HG03108 (cell line): ENCODE data around the gene PPFIBP1.
"Not testable (repeated sequence)": the region's sequence is repeated elsewhere in the genome, so short reads cannot be mapped to it uniquely, and the experiment has no call there.

ENCODE experiments used
- ATAC-seq: cut with Tn5 transposase; IDR thresholded peaks from one replicate; pipeline ENCODE4 v1.9.1; 2021; ENCODE audit warnings: moderate library complexity; ENCODE audit not compliant: unreplicated experiment

PPFIBP1 gene

DNA sequence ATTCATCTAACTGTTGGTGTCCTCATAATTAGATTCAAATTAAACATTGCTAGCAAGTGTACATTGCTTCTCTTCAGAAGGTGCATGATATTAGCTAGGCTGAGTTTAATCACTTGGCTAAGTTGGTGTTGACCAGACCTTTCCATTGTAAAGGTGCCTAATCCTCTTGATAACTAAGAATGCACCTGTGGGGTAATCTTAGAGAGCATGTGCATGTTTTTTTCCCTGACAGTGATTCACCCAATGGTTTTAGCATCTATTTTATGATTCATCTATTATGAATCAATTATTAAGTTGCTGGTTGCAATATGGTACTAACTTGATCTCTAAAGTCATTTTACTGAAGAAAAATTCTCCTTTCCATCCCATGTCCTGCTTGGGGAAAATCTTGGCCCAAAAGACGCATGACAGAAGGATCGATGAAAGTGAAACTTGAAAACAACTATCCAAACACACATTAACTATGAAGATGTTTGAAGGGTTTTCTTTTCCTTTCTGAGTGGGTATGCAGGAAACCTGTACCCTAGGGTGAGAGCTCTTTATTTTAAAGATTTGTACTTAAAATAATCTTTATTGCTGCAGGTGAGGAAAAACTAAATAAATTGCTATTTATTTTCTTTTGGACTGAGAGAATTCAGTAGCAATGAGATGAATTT is 64.2 kb downstream of the PPFIBP1 start:
- ATAC-seq: not testable (repeated sequence)

DNA sequence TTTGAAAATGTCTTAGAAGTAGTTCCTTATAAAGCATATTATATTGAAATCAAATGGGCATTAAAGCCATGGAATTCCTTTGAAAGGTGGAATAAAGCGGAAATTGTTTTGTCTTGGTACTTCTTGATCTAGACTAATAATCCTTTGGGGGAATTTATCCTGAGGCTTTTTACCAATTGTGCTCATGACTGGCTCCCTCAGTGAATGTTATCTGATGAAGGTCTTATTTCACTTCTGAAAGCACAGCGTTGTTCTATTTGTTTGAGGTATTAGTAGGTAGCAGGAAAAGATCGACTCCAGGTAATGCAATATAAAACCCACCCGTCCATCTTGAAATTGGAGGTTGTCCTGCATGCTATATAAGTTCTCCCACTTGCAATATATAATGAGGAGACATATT is 64.8 kb downstream of the PPFIBP1 start:
- no peak for ATAC-seq

DNA sequence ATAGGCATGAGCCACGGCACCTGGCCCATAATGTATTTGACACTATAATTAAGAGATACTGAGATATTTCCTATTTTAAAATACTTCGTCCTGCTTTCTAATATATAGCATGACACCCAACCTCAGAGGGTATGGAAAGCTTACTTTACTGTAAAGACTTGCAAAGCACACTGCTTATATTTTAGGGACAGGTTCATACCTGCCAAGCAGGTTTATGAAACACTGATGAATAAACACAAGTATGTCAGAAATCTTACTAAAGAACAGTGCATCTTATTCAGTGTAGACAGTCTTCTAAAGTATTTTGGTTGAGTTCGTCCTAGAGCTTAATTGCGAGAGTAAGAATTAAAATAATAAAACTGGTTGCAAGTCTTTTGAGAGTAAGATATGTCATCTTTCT is 65.4 kb downstream of the PPFIBP1 start:
- ATAC-seq: no peak

DNA sequence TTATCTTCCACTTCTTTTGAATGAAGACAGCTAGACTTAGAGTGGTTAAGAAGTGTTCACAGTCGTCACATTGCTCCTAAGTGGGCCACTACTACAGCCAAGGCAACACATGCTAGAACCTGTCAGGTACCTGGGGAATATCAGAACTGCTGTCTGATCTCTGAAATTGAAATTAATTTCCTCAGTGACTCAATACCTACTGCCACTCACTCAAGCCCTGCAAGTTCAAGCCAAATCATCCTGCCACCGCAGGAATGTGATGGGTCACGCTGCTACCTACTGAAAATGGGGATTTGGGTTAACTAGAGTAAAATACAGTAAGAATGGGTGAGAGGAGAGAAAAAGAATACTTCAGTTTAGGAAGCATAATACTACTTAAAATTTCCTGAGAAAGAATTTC is 67.7 kb downstream of the PPFIBP1 start:
- not testable (repeated sequence) for ATAC-seq

DNA sequence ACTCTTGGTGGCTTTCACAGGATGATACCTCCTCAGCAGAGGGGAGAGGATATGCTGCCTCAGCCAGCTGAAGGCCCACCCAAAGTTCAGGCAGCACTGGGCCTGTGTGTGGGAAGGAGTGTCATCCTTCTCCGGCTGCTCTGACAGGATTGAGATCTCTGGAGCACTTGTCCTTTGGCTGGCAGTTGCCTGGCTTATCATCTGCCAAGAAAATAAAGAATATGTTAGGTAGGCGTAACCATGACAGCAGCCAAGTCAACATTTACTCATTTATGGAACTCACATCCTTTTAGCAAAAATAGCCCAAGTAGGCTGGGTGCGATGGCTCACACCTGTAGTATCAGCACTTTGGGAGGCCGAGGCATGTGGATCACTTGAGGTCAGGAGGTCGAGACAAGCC is 68.5 kb downstream of the PPFIBP1 start:
- ATAC-seq: no peak

DNA sequence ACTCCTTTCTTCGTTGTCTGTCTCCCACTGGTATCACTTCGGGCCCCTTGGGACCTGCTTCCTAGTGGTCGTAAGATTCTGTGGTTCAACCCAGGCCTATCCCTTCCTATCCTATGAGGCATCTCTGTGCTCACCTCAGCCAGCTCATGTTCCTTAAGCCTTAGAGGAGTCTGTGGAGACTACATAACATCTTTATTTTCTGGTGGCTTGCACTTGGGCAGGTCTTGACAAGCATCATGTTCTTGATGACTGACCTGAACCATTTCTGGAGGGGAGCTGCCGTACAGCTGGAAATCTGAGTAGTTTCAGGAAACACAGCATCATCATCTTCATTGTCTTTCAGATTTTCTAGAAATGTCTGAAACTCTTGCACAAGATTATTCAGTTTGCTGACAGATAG is 69.3 kb downstream of the PPFIBP1 start:
- ATAC-seq: no peak

DNA sequence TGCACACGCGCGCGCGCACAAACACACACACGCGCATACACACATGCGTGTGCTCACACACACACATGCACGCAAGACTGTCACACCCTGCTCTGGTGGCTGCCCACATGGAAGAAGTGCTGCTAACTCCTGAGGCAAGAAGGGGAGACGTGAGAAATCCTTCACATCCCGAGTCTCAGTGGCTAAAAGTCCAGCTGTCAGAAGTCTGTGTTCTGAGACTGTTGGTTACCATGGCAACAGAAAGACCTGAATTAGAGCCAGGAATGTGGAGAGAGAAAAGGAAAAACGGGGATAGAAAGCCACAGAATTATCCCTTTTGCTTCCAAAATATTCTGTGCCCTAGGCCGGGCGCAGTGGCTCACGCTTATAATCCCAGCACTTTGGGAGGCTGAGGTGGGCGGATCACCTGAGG is 71.2 kb downstream of the PPFIBP1 start:
- no peak for ATAC-seq

DNA sequence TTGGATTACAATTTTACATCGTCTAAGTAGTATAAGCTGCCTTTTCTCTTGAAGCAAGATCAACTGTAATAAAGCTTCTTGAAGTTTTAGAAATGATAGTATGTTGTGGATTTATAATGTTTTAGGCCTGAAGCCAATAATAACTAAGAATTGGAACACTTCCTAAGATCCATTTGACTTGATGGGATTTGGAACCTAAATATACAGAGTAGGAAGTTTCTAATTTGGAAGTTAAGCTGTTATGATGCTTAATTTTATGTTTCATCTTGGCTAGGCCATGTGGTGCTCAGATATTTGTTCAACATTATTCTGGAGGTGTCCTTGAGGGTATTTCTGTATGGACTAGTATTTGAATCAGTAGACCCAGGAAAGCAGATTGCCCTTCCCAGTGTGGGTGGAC is 74.9 kb downstream of the PPFIBP1 start:
- not testable (repeated sequence) for ATAC-seq

DNA sequence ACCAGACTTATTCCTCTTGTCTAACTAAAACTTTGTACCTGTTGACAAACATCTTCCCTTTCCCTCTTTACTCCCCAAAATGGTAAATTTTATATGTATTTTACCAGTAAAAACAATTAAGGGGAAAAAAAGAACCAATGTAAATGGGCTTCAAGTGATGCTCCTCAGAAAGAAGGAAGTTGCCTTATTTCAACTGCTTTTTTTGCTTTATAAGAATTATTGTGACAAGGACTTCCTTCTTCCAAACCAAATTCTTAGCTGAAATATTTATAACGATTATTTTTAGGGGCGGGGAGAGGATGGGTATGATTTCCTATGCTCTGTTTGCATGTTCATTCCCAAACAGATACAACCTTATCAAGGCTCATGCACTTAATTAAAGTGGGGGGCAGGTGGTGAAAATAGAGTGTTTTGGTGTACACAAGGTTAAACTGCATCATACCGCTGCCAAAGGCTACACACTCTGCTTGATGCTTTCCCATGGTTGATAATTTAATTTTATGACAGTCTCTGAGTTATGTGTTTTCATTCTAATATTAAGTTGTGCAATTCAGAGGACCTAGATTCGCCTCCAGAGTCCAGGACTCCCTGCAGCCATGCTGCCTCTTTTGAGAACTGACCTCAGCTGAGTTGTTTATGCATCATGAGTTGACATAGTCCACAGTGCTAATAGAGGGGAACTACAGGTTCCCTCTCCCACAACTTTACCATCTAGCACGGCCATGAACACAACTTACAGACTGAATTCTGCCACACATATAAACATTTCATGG is 77.2 kb downstream of the PPFIBP1 start:
- ATAC-seq: not testable (repeated sequence)

DNA sequence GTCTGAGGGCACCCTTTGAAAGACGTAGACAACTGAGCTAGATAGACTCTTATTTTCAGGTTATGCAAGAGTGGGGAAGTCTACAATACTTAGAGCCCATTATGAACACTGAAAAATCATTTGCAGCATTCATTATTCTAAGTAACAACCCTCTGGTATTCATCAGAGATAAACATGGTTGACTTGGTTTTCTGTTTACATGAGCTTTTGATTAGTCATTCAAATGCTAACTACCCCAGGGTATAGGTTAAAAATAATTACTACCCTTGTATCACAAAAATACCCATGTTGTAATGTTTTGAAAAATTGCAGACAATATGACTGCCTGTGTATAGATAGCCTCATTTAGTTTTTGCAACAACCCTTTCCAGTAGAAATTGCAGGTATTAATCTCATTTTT is 78.5 kb downstream of the PPFIBP1 start:
- ATAC-seq: no peak

DNA sequence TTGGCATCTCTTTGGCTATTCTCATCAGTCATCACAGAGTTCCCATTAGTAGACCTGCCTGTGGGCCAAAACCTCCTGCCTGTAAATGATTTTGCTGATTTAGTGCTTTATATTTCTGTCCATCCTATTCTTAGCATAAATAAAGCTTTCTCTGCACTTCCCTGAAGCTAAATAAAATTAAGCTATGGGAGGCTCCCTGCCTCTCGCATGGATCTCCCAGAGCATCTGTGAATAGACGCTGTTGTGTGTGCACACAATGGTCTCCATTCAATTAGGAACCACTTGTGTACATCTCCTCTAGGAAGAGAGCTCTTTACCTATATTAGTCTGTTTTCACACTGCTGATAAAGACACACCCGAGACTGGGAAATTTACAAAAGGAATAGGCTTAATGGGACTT is 80.4 kb downstream of the PPFIBP1 start:
- ATAC-seq: no peak

DNA sequence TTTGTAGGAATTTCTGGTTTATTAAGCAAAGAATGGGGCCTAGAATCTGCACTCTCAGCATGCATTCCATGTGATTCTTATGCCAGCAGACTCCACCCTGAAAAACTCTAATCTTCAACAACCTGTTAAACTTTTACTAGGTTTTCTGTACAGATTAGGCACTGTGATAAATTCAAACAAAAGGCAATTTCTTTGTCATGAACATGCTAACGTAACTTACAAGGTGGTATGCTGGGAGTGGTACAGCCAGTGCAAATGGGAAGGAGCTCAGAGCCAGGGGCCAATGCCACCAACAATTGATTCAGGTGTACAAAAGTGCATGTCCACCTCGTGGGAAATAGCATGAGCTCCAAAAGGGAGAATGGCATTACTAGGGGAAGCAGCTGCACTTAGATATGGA is 83.0 kb downstream of the PPFIBP1 start:
- ATAC-seq: no peak

DNA sequence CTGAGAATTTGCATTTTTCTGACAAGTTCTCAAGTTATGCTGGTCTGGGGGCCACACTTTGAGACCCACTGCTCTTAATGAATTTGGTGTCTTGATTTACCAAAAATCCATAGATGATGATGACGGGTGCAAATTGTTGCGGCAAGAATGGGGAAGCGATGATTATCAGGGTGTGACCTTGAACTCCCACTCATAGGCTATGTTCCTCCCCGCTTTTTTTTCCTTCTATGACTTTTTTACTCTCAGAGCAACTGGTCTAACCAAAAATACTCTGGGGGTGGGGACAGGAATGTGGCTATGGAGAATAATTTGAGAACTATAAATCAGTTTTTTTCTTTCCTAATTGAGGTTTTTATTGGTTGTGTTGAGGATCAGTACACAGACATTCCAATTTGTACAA is 83.6 kb downstream of the PPFIBP1 start:
- ATAC-seq: no peak

DNA sequence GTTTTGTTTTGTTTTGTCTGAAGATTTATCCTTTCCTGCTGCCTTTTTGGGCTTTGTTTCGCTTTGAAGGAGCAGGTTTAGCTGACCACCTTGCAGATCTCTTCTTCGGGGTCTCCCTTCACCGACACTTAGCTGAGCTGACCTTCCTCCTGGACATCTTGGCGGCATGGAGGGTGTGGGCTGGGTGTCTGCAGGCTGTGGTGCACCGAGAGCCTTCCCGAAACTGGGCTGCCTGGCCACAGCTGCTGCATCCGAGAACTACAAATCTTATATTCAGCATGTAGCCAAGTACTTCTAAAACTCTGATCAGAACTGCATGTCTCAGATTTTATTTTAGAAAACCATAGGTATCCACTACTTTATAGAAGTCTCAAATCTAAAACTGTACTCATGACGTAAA is 84.9 kb downstream of the PPFIBP1 start:
- no peak for ATAC-seq

DNA sequence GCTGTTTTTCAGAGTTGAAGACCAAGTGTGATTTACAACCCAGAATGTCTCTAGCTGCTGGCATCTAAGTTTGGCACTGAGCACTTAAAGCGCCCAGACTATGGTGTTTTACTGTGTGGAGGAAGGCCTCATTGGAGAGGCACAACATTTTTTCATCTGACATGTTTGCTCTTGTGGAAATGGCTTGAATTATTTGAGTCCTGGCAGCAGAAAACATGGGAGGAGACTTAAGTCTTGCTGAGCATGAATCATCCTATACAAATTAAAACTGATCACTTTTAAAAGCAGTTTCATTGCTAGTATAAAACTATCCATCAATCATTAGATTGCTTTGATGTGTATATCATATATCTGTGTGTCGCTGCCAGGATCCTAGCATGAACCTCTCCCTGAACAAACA is 86.4 kb downstream of the PPFIBP1 start:
- ATAC-seq: no peak

DNA sequence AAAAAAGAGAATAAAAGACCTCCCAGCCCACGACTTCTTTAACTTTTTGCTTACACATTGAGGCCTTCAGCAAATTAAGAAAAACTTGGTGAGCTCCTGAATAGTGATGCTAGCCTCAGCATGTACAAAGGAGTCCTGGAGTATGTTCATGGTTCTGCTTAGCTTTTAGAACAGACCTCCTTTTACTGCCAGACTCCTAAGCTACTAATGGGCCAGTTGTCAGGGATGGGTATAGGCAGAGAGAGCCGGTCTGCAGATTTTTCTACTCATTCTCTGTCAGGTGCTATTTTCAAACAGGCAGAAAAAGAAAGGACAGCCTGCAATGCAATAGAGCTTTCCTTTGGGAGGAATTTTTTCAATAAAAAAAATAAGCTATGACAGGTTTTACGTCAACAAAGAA is 90.4 kb downstream of the PPFIBP1 start:
- no peak for ATAC-seq

DNA sequence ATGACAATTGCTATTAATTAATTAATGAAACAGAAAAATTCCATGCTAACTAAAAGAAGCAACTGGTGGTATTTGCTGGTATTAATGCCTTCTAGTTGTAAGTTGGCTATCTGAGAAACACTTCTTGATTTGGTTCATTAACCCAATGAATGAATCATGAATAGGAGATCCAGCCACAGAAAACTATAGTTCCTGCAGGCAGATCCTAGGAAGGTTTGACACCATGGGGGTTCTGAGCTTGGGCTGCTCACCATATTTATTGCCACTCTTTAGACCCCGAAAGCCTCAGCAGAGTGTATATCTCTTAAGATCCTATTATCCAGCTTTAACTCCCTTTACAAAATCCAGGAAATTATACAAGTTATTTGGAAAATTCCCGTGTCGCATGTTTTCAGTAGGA is 90.9 kb downstream of the PPFIBP1 start:
- no peak for ATAC-seq

DNA sequence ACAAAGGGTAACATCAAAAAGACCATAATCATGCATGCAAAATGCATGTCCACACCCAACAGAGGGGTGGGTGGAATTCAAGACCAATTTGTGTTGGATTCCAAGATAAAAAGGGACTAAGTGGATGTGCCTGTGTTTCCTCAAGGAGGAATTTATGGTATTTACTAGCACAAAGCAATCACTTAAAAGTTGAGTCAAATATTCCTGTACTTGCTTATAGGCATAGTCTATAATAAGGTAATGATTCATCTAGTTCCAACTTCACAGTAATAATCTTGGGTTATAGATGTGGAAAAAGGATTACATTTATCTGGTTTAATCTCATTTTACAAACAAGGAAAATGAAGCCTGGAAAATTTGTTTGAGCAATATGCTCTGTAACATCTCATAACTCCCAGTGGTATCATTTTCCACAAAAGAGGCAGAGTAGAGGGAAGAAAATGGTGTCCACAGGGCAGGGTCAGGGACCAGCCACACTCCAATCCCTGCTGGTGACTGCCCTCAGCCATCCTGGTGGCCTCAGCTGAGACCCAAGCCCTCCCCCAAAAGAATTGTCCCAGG is 91.4 kb downstream of the PPFIBP1 start:
- ATAC-seq: no peak

DNA sequence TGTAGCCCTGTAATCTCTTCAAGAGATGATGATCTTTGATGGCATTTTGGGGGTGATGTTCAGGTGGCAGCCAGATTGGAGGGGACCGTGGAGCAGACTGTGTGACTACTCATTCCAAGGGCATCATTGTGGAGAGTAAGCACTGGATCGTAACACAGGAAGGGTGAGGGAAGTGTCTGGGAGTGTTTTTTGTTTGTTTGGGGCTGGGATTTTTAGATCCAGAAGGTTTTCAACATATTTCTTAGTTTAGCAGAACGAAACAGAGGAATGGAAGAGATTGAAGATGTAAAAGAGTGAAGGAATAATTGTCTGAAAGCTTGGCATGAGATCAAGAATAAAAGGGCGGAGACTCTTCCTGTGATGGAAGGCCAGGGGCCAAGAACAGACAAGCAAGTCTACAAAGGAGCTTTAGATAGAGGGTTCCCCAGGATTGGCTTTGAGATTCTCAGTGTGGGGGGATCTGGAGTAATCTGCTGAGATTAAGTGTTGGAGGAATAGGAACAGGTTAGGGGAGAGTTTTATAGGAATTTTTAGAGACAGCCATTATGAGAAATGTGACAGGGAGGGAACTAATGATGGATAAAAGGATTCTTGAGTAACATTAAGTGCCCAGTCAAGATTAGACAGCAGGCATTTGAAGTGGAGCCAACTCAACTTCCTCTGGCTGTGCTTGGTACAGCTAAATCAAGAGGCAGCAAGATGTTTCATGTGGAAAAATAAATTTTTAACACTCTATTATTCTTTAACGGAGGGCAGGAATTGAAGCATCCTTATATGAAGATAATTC is 92.5 kb downstream of the PPFIBP1 start:
- no peak for ATAC-seq

DNA sequence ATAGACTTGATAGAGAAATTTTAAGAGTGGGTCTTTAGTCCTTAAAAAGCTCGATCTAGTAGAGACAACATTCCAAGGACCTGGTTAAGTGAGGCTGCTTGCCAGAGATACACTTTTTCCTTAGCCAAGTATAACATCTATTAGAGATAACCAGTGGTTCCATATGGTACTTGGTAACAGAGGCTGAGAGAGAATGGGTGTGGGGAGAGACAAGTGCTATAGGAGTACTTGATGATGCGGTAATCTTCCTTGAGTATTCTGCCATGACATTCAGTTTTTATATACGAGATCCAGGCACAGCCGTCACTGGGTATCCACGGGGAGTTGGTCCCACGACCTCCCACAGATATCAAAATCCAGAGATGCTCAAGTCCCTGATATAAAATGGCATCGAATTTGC is 94.8 kb downstream of the PPFIBP1 start:
- no peak for ATAC-seq

DNA sequence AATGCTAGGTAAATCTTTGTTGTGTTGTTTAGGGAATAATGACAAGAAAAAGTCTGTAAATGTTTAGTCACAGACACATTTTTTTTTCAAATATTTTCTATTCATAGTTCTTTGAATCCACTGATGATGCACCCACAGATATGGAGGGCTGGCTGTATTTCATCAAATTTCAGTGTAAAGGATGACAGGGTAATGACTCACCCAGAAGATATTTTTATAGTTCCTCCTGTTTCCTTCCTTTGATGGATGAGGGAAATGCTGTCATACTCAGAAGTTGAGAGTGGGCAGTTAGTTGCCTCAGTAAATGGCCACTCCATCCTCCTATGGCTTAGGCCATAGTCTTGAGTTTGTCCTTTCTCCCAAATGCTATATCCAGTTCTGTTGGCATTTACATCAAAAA is 95.3 kb downstream of the PPFIBP1 start:
- ATAC-seq: no peak

DNA sequence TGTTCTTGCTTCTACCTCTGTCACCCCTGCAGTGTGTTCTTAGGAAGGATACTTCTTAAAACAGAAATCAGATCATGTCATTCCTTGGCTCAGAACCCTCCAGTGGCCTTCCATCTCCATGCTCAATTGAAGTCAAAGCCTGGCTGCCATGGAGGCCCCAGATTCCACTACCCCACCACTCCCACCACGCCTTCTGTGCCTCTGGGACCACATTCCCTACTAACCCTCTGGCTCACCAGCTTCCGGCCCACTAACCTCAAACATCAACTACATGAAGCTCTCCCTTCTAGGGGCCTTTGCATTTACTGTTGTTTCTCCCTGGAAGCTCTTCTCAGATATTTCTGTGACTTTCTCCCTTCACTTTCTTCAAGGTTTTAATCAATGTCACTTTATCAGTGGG is 96.1 kb downstream of the PPFIBP1 start:
- no peak for ATAC-seq
